KOPT-K1 (cell line): Measurements from ENCODE around the gene HCST.
A peak's percentile ranks its signal among the peaks of the same experiment; 100 is the strongest.
"Not testable (repeated sequence)": the region's sequence is repeated elsewhere in the genome, so short reads cannot be mapped to it uniquely, and the experiment has no call there.

ENCODE experiments used
- H3K27ac ChIP-seq: fragments of 200-600 bp; sonication (generic); 2 replicates; pipeline ENCODE4 v1.5.1; 2016; ENCODE audit warnings: antibody characterized with exemption, mild to moderate bottlenecking, low read depth, low read length; ENCODE audit not compliant: poor library complexity, severe bottlenecking
- H3K36me3 ChIP-seq: fragments of 200-600 bp; sonication (generic); 2 replicates; pipeline ENCODE4 v1.5.1; 2017; ENCODE audit warnings: antibody characterized with exemption, mild to moderate bottlenecking, low read length, moderate library complexity; ENCODE audit not compliant: insufficient read depth
- H3K9me3 ChIP-seq: fragments of 200-600 bp; sonication (generic); 2 replicates; pipeline ENCODE4 v1.5.1; 2017; ENCODE audit warnings: antibody characterized with exemption, low read length, mild to moderate bottlenecking; ENCODE audit not compliant: insufficient read depth, poor library complexity, severe bottlenecking

The HCST gene

DNA sequence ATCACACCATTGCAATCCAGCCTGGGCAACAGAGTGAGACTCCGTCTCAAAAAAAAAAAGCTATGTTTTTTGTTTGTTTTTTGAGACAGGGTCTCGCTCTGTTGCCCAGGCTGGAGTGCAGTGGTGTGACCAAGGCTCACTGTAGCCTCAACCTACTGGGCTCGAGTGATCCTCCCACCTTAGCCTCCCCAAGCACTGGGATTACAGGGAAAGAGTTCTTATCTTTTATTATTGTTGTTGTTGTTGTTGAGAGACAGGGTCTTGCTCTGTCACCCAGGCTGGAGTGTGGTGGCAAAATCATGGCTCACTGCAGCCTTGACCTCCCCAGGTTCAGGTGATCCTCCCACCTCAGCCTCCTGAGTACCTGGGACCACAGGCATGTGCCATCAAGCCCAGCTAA lies 10.5 kb upstream of the HCST start:
- peaks cover 95% of the 10 kb centered on the region for H3K36me3 ChIP-seq
- not testable (repeated sequence) for H3K9me3 ChIP-seq, H3K27ac ChIP-seq

- Histone ChIP-seq H3K36me3 (peaks cover 87% of the 10 kb centered on the region), H3K27ac (no peak overlapping the region), H3K9me3 (no peaks in the 10 kb centered on the region)
These were observed 8.0 kb upstream of the HCST start for GRCh38 chr19:35894342-35894741.

- H3K36me3 ChIP-seq, result peaks cover 70% of the 10 kb centered on the region
- H3K9me3 ChIP-seq, result no peaks in the 10 kb centered on the region
- no peak overlapping the region for H3K27ac ChIP-seq
These were observed 6.3 kb upstream of the HCST start for GRCh38 chr19:35895911-35896642.

DNA sequence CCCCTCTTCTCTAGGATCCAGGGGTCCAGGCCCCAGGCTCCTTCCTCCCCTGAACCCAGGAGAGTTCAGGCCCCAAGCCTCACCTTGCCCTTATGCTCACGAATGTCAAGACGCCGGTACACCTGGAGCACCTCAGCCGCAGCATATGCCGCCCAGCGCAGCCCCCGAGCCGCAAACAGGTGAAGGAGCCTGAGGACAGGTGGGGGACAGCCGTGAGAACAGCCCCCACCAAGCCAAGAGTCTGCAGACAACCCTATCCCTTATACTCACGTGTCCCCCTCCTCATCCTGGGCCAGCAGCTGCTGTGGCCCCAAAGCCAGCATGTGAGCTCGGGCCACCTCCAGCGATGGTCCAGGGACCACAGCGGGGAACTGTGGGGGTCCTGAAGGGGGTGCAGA lies 5.7 kb upstream of the HCST start:
- Histone ChIP-seq H3K36me3 (peaks cover 66% of the 10 kb centered on the region), H3K9me3 (no peaks in the 10 kb centered on the region), H3K27ac (no peak overlapping the region)

DNA sequence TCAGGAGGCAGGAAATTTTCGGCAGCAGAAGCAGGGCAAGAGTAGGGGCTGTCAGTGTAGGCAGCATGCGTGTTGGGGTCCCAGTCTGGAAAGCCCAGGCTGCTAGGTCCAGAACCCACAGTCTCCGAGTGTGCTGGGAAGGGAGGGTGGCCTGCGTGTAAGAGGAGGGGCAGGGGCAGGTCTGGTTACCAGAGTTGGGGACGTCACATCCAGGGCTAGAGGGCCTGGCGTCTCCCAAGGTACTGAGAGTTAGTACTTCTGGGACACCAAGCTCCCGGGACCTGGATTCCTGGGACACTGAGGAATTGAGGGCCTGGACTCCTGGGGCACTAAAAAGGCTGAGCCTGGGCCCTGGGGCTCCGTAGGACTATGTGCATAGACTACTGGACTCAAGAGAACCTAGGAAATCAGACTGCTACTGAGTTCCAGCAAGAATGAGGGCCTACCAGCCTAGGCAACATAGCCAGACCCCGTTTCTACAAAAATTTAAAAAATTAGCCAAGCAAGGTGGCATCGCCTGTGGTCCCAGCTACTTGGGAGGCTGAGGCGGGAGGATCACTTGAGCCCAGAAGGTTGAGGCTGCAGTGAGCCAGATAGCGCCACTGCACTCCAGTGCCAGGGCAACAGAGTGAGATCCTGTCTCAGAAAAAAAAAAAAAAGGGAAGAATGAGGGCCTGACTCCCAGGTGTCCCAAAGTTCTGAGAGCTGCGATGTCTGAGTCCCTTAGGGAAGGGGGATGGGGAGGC lies 4.5 kb upstream of the HCST start:
- H3K27ac ChIP-seq, result no peak overlapping the region
- no peaks in the 10 kb centered on the region for H3K9me3 ChIP-seq
- peaks cover 56% of the 10 kb centered on the region for H3K36me3 ChIP-seq

- Histone ChIP-seq H3K9me3 (no peaks in the 10 kb centered on the region), H3K27ac (peak overlapping the region; percentile 92), H3K36me3 (peaks cover 50% of the 10 kb centered on the region)
These were observed 3.9 kb upstream of the HCST start for GRCh38 chr19:35898499-35898809.

DNA sequence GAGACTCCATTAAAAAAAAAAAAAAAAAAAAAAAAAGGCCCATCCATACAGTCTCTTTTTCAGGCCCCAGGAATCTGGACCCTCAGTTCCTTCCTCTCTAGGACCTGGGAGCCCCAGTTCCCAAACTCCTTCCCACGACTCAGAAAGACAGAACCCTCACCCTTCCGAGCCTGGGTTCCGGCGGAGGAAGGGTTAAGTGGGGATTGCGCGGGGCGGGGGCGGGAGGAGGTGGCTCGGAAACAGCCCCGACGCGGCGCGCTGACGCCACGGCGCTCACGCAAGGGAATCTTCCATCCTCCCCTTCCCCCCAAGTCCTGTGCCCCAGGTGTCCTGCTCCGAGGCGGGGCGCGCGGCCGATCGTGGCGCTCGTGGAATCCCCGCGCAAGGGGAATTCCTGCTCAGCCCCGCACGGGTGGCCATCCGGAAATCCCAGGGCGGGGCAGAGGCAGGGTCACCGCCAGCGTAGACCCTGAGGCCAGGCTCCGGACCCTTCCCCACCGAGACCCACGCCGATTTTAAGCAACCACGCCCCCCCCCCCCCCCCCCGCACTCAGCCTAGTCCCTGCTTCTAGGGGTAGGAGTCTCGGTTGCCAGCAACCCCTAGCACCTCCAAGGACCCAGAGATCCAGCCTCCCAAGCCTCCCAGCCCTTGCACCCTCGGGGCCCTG lies 2.6 kb upstream of the HCST start:
- Histone ChIP-seq H3K36me3 (peaks cover 38% of the 10 kb centered on the region), H3K27ac (peak overlapping the region; percentile 92), H3K9me3 (no peaks in the 10 kb centered on the region)

DNA sequence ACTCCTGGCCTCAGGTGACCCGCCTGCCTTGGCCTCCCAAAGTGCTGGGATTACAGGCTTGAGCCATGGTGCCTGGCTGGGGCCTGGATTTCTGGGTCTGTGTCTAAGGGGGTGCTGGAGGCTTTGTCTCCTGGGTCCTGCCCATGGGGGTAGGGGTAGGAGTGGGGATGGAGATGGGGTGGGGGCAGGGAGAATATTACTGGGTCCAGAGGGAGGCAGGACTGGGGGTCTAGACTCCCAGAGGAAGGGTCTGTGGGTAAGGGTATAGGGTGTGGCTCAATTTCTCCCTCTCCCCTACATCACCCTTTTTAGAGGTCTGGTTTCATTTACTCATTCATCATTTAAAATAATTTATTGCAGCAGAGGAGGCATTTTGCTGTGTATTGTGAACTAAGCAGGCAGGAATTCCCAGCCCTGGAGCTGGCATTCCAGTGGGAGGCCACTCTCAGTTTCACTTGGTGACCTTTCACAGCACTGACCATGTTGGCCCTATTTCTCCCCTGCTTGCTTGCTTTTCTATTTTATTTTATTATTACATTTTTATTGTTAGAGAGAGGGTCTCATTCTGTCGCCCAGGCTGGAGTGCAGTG lies 1.2 kb upstream of the HCST start:
- H3K9me3 ChIP-seq, result no peaks in the 10 kb centered on the region
- peak overlapping the region; percentile 92 for H3K27ac ChIP-seq
- H3K36me3 ChIP-seq, result peaks cover 23% of the 10 kb centered on the region

DNA sequence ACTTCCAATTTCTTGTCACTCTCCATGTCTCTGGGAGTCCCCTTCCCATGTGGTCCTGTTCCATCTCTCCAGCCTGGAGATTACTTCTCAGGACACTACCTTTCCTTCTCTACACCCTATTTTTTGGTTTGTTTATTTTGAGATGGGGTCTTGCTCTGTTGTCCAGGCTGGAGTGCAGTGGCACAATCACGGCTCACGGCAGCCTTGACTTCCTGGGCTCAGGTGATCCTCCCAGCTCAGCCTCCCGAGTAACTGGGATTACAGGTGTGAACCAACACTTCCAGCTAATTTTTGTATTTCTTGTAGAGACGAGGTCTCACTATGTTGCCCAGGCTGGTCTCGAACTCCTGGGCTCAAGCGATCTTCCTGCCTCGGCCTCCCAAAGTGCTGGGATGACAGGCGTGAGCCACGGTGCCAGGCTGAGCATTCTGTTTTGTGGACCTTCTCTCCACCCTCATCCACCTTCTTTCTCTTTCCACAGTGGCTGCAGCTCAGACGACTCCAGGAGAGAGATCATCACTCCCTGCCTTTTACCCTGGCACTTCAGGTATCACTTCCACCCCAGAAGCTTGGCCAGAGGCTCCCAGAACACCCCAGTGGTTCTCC lies 644 bp downstream of the HCST start:
- no peaks in the 10 kb centered on the region for H3K9me3 ChIP-seq
- peaks cover 5% of the 10 kb centered on the region; the same call in 1 of the 2 replicates for H3K36me3 ChIP-seq
- peak overlapping the region; percentile 92 for H3K27ac ChIP-seq

DNA sequence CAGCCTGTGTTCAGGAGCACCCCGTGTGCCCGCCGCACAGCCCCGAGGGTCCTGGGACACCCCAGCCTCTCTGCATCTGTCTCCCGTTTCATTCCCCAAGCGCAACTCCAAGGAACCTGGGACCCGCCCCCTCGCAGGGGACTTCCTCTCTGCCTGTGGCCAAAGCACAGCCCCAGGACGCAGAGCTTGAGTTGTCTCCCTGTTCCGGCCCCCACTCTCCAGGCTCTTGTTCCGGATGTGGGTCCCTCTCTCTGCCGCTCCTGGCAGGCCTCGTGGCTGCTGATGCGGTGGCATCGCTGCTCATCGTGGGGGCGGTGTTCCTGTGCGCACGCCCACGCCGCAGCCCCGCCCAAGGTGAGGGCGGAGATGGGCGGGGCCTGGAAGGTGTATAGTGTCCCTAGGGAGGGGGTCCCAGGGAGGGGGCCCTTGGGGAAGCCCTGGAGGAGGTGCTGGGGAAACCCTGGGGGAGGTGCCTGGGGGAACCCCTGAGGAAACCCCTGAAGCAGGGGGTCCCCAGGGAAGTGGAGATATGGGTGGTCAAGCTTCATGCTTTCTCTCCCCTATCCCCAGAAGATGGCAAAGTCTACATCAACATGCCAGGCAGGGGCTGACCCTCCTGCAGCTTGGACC lies 1.3 kb downstream of the HCST start:
- peak overlapping the region; percentile 92 for H3K27ac ChIP-seq
- no peaks in the 10 kb centered on the region for H3K36me3 ChIP-seq
- no peaks in the 10 kb centered on the region for H3K9me3 ChIP-seq

DNA sequence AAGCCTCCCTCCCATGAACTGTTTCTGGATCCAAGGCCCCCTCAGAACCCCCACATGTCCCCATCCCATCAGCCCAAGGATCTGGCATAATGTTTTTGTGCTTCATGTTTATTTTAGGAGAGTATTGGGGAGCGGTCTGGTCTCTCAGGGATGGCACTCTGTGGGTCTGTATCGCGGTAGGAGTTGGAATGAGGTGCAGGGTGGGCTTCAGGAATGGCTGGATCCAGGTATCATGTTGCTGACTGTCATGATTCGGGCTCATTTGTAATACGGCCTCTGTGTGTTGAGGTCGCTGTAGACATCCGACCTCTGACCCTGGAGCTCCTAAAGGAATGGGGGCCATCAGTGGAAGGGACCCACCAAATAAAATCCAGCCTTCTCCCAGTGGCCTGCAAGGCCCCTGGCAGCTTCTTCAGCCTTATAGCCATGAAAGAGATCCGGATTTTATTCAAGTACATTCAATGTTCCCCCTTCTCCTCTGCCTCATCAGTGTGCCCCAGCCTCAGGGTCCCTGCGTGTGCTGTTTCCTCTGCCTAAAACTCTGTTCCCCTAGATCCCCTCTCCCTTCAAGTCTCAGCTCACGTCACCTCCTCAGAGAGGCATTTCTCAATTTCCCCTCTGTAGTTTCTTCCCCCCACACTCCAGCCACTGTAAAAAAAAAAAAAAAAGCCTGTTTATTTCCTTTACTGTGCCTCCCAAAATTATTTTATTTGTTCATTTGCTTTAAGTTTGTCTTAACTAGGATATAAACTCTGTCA lies 2.2 kb downstream of the HCST start:
- Histone ChIP-seq H3K27ac (peak overlapping the region; percentile 92), H3K9me3 (no peaks in the 10 kb centered on the region), H3K36me3 (no peaks in the 10 kb centered on the region)

GRCh38 chr19:35905178-35905727 lies 2.9 kb downstream of the HCST start:
- Histone ChIP-seq H3K36me3 (no peaks in the 10 kb centered on the region), H3K27ac (no peak overlapping the region), H3K9me3 (no peaks in the 10 kb centered on the region)

- Histone ChIP-seq H3K9me3 (no peaks in the 10 kb centered on the region), H3K27ac (no peak overlapping the region), H3K36me3 (no peaks in the 10 kb centered on the region)
These were observed 5.0 kb downstream of the HCST start for GRCh38 chr19:35907377-35907745.

DNA sequence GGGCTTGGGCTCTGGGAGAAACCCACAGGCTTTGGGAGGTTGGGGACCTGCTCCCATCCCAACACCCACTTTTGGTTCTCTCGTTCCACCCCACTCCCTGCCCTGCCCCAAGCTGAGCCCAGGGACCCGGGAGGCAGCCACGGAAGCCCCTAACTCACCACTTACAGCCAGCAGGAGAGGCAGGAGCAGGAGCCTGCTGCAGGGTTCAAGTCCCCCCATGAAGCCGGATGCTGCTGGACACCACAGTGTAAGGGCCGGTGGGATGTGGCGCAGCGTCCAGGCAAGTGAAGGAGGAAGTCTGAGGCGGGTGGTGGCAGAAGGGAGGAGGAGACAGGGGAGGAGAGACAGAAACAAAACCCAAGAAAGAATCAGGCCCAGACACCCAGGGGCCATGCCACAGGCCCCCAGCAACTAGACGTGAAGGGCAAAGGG lies 5.7 kb downstream of the HCST start, which contains the start of gene TYROBP:
Gene TYROBP, minus strand, starts transcription at position 286 of the 432 bp plus-strand sequence. Its CDS starts 67 bp downstream, at position 219.
- H3K27ac ChIP-seq, result peak within 1 kb of the TSS; percentile 60
- H3K36me3 ChIP-seq, result no peaks in the 10 kb centered on the region
- no peaks in the 10 kb centered on the region for H3K9me3 ChIP-seq
